HL-60 (cell line): ENCODE measurements around the gene NRXN3.

ENCODE experiments used
- DNase-seq, 2 experiments: peaks; one replicate each; pipeline ENCODE4 v3.0.0-alpha.2; 2010 to 2020; ENCODE audit warnings: low read depth in 1 of 2, low spot score in 1 of 2
- H3K27ac ChIP-seq: fragments of 250-450 bp; sonication (Bioruptor Pico); replicated peaks from 2 replicates; pipeline ENCODE4 v1.5.1; 2020; ENCODE audit warnings: mild to moderate bottlenecking, moderate library complexity
- H3K27me3 ChIP-seq: fragments of 250-450 bp; sonication (Bioruptor Pico); 2 replicates; pipeline ENCODE4 v1.5.1; 2021; ENCODE audit warnings: mild to moderate bottlenecking, moderate library complexity; ENCODE audit not compliant: insufficient read depth, poor library complexity, severe bottlenecking
- H3K4me3 ChIP-seq: replicated peaks from 2 replicates; pipeline ENCODE4 v1.5.1; 2011; ENCODE audit warnings: mild to moderate bottlenecking, control low read depth, low read length; ENCODE audit not compliant: insufficient read depth
- GABPA ChIP-seq: IDR thresholded peaks from 2 replicates; pipeline ENCODE4 v1.6.1; 2012; ENCODE audit warnings: low read depth
- POLR2AphosphoS5 ChIP-seq: IDR thresholded peaks from 2 replicates; pipeline ENCODE4 v1.6.1; 2012; ENCODE audit warnings: low read depth
- SPI1 ChIP-seq: IDR thresholded peaks from 2 replicates; pipeline ENCODE4 v1.6.1; 2012; ENCODE audit warnings: low read depth, mild to moderate bottlenecking, borderline replicate concordance
- TF ChIP-seq, protein P1 (sequence below): IDR thresholded peaks from one replicate; pipeline ENCODE4 v1.5.1; 2011; ENCODE audit warnings: low read length, control low read depth, inconsistent platforms; ENCODE audit not compliant: insufficient read depth
- TF ChIP-seq, protein P2 (sequence below): IDR thresholded peaks from 2 replicates; pipeline ENCODE4 v1.6.1; 2012; ENCODE audit warnings: low read depth; ENCODE audit not compliant: insufficient replicate concordance

Gene NRXN3

DNA sequence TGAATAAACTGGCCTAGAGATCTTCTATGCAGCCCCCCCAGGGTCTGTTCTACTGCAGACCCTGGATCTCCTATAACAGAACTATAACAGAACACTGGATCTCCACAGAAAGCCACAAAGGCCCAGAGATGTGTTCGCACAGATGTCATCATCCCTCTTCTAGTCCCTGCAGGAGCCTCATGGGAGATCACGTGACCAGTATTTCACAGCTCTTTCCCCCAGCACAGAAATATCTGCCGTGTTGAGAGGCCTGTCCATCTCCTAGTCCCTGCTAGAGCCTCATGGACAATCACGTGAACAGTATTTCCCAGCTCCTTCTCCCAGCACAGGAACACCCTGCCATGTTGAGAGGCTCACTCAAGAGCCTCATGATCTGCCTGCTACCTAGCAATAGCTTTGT lies 331.7 kb downstream of the NRXN3 start:
- H3K4me3 ChIP-seq = no peak overlapping the region
- no peak for DNase-seq
- no peaks in the 10 kb centered on the region for H3K27me3 ChIP-seq
- no peak overlapping the region for H3K27ac ChIP-seq
- TF ChIP-seq, protein P1, sequence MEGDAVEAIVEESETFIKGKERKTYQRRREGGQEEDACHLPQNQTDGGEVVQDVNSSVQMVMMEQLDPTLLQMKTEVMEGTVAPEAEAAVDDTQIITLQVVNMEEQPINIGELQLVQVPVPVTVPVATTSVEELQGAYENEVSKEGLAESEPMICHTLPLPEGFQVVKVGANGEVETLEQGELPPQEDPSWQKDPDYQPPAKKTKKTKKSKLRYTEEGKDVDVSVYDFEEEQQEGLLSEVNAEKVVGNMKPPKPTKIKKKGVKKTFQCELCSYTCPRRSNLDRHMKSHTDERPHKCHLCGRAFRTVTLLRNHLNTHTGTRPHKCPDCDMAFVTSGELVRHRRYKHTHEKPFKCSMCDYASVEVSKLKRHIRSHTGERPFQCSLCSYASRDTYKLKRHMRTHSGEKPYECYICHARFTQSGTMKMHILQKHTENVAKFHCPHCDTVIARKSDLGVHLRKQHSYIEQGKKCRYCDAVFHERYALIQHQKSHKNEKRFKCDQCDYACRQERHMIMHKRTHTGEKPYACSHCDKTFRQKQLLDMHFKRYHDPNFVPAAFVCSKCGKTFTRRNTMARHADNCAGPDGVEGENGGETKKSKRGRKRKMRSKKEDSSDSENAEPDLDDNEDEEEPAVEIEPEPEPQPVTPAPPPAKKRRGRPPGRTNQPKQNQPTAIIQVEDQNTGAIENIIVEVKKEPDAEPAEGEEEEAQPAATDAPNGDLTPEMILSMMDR = no peak
- TF ChIP-seq, protein P2, sequence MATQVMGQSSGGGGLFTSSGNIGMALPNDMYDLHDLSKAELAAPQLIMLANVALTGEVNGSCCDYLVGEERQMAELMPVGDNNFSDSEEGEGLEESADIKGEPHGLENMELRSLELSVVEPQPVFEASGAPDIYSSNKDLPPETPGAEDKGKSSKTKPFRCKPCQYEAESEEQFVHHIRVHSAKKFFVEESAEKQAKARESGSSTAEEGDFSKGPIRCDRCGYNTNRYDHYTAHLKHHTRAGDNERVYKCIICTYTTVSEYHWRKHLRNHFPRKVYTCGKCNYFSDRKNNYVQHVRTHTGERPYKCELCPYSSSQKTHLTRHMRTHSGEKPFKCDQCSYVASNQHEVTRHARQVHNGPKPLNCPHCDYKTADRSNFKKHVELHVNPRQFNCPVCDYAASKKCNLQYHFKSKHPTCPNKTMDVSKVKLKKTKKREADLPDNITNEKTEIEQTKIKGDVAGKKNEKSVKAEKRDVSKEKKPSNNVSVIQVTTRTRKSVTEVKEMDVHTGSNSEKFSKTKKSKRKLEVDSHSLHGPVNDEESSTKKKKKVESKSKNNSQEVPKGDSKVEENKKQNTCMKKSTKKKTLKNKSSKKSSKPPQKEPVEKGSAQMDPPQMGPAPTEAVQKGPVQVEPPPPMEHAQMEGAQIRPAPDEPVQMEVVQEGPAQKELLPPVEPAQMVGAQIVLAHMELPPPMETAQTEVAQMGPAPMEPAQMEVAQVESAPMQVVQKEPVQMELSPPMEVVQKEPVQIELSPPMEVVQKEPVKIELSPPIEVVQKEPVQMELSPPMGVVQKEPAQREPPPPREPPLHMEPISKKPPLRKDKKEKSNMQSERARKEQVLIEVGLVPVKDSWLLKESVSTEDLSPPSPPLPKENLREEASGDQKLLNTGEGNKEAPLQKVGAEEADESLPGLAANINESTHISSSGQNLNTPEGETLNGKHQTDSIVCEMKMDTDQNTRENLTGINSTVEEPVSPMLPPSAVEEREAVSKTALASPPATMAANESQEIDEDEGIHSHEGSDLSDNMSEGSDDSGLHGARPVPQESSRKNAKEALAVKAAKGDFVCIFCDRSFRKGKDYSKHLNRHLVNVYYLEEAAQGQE = no peak
- TF ChIP-seq SPI1 = no peak

DNA sequence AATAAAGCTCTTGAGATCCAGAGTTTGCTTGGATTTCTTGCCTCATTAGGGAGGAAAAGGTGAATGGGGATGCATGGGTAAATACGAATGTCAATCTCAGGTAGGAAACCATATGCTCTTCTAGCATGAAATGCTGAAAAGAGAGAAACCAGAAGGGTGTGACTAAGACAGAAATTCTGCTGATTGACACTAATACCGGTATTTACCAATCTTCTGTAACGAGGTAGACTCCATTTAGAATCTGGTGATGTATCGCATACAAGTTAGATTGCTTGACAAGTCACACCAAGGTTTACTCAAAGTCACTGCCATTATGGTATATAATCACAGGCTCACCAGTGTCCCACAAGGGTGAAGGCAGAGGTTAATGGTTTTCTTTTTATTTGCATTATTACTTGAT lies 337.9 kb downstream of the NRXN3 start:
- H3K4me3 ChIP-seq = no peak overlapping the region
- TF ChIP-seq SPI1 (no peak), GABPA (no peak), POLR2AphosphoS5 (no peak)
- TF ChIP-seq, protein P1 = no peak
- TF ChIP-seq, protein P2 = no peak
- no peaks in the 10 kb centered on the region for H3K27me3 ChIP-seq
- no peak for DNase-seq
- H3K27ac ChIP-seq = no peak overlapping the region

DNA sequence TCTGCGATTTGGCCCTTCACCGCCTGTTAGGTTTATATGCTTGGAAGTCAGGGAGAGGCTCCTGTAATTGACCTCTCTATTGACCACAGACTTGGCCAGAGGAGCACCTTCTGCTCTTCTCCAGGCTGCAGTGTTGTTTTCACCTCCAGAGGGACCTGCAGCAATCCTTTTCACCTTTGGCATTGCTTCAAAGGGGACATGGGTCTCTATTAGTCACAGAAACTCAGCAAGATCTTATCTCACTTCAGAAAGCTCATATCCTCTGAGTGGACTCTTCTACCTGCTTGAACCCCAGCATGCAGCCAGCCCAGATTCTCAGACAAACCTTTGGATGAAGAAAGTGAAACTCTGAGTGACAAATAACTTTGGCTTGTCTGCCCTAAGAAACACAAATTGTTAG lies 339.3 kb downstream of the NRXN3 start:
- TF ChIP-seq GABPA = no peak
- TF ChIP-seq, protein P1 = no peak
- no peak for TF ChIP-seq POLR2AphosphoS5
- TF ChIP-seq, protein P2 = no peak
- no peak for TF ChIP-seq SPI1
- Histone ChIP-seq H3K4me3 (no peak overlapping the region), H3K27ac (no peak overlapping the region), H3K27me3 (no peaks in the 10 kb centered on the region)
- DNase-seq = no peak
